GM12878 (cell line): ENCODE measurements around the gene OR5T3. TPM values are rescaled to one million over a fixed set of nuclear protein-coding genes. Genes with fewer than 3 reads are reported as not detected.

Experiments used
- ATAC-seq: fragments of 200-7000 bp; cut with Tn5 transposase; 3 replicates; pipeline ENCODE4 v1.9.1; 2020; ENCODE audit warnings: mild to moderate bottlenecking, moderate library complexity
- BruUV-seq: library from RNA; stranded (reverse); fragments of 400-500 nt; replicated peaks from 2 replicates; lab custom pipeline; 2021; lab: Mats Ljungman, UMichigan
- CTCF ChIA-PET: fragments of 300-600 bp; sonication (Branson Sonifier 250); formaldehyde crosslinking; extraction: SDS; loops from one replicate; lab custom pipeline; 2021; ENCODE audit warnings: inconsistent platforms; lab: Yijun Ruan, JAX
- POLR2A ChIA-PET: fragments of 350-600 bp; formaldehyde crosslinking; extraction: SDS; loops from one replicate; lab custom pipeline; 2021; ENCODE audit warnings: inconsistent platforms; lab: Charles Lee
- RAD21 ChIA-PET: fragments of 300-600 bp; sonication (Branson Sonifier 250); formaldehyde crosslinking; loops from one replicate; lab custom pipeline; 2023; ENCODE audit warnings: antibody characterized with exemption; ENCODE audit not compliant: unreplicated experiment; lab: Charles Lee
- SMC1A ChIA-PET: fragments of 300-600 bp; sonication (Branson Sonifier 250); formaldehyde crosslinking; loops from one replicate; lab custom pipeline; 2023; ENCODE audit not compliant: unreplicated experiment, uncharacterized antibody; lab: Charles Lee
- DNase-seq: peaks from one replicate; pipeline ENCODE4 v3.0.0-alpha.2; 2011; ENCODE audit warnings: low read depth, low spot score
- FAIRE-seq: peaks from 3 replicates; lab custom pipeline; 2011; peaks lifted over from hg19 to GRCh38; lab: Jason Lieb, UNC
- H2AFZ ChIP-seq: 2 replicates; pipeline ENCODE4 v1.6.0; 2011; ENCODE audit warnings: low read depth, low read length, control low read depth; ENCODE audit not compliant: control insufficient read depth
- H3K27ac ChIP-seq: 2 replicates; pipeline ENCODE4 v1.5.1; 2011; ENCODE audit warnings: control low read depth; ENCODE audit not compliant: control insufficient read depth, insufficient read depth
- H3K27me3 ChIP-seq, 2 experiments: replicated peaks in 1 of 2; 2 replicates each; pipeline versions ENCODE4 v1.6.0 to v1.6.1; 2011; ENCODE audit warnings: low read length in 1 of 2; ENCODE audit not compliant: control insufficient read depth in 2 of 2, insufficient read depth in 2 of 2
- H3K36me3 ChIP-seq, 2 experiments: 2 replicates each; pipeline ENCODE4 v1.5.1; 2011; ENCODE audit warnings: low read length in 1 of 2; ENCODE audit not compliant: control insufficient read depth in 2 of 2, insufficient read depth in 2 of 2
- H3K4me1 ChIP-seq: 2 replicates; pipeline ENCODE4 v1.6.1; 2011; ENCODE audit warnings: mild to moderate bottlenecking, low read length, moderate library complexity, mixed read lengths; ENCODE audit not compliant: control insufficient read depth, insufficient read depth
- H3K4me2 ChIP-seq: 2 replicates; pipeline ENCODE4 v1.6.0; 2011; ENCODE audit warnings: control low read depth; ENCODE audit not compliant: control insufficient read depth, insufficient read depth
- H3K4me3 ChIP-seq: fragments of 200-600 bp; sonication (generic); 2 replicates; pipeline ENCODE4 v1.5.1; 2016
- H3K79me2 ChIP-seq: 2 replicates; pipeline ENCODE4 v1.6.0; 2011; ENCODE audit warnings: low read length; ENCODE audit not compliant: control insufficient read depth, insufficient read depth
- H3K9ac ChIP-seq: 2 replicates; pipeline ENCODE4 v1.8.0; 2011; ENCODE audit warnings: low read length, control low read depth, mixed read lengths; ENCODE audit not compliant: control insufficient read depth, insufficient read depth
- H3K9me3 ChIP-seq: replicated peaks from 3 replicates; pipeline ENCODE4 v1.5.1; 2011; ENCODE audit warnings: mild to moderate bottlenecking, low read length; ENCODE audit not compliant: control insufficient read depth, insufficient read depth
- H4K20me1 ChIP-seq: 2 replicates; pipeline ENCODE4 v1.6.0; 2011; ENCODE audit not compliant: control insufficient read depth, insufficient read depth
- ATF7 ChIP-seq: fragments of 450-650 bp; IDR thresholded peaks from 2 replicates; pipeline ENCODE4 v1.6.1; 2016; ENCODE audit warnings: low read depth, mild to moderate bottlenecking
- FOS ChIP-seq: IDR thresholded peaks from 3 replicates; pipeline ENCODE4 v1.6.1; 2011; ENCODE audit warnings: borderline replicate concordance; ENCODE audit not compliant: insufficient read length; ENCODE audit errors: extremely low read depth
- FOXK2 ChIP-seq: fragments of 450-650 bp; IDR thresholded peaks from 2 replicates; pipeline ENCODE4 v1.6.1; 2017; ENCODE audit warnings: mild to moderate bottlenecking, moderate library complexity
- KAT2A ChIP-seq: conservative IDR thresholded peaks from 2 replicates; pipeline ENCODE4 v1.6.1; 2011; ENCODE audit warnings: low read depth, low read length; ENCODE audit not compliant: control insufficient read depth
- LARP7 ChIP-seq: fragments of 450-650 bp; IDR thresholded peaks from 2 replicates; pipeline ENCODE4 v1.6.1; 2017; ENCODE audit warnings: mild to moderate bottlenecking
- NFIC ChIP-seq: IDR thresholded peaks from 2 replicates; pipeline ENCODE4 v1.6.1; 2012; ENCODE audit warnings: low read depth, mild to moderate bottlenecking, inconsistent platforms, low read length, moderate library complexity
- NR2C1 ChIP-seq: fragments of 450-650 bp; IDR thresholded peaks from 2 replicates; pipeline ENCODE4 v1.6.1; 2017; ENCODE audit warnings: antibody characterized with exemption, mild to moderate bottlenecking, moderate library complexity
- NR2C2 ChIP-seq: IDR thresholded peaks from 2 replicates; pipeline ENCODE4 v1.6.1; 2011; ENCODE audit warnings: borderline replicate concordance, low read depth; ENCODE audit not compliant: control insufficient read depth, insufficient read length
- STAT3 ChIP-seq: IDR thresholded peaks from 2 replicates; pipeline ENCODE4 v1.6.1; 2011; ENCODE audit warnings: low read depth, low read length, improper control_type of control experiment
- TCF12 ChIP-seq: IDR thresholded peaks from 2 replicates; pipeline ENCODE4 v1.6.1; 2011; ENCODE audit warnings: low read depth, mild to moderate bottlenecking, low read length
- ZBED1 ChIP-seq: IDR thresholded peaks from 2 replicates; pipeline ENCODE4 v1.6.1; 2016; ENCODE audit warnings: borderline replicate concordance
- WGBS: methylation state at CpG from one replicate; pipeline ENCODE4 v1.1.6; 2016; ENCODE audit warnings: low lambda C conversion rate; ENCODE audit not compliant: insufficient replicate concordance, insufficient coverage; ENCODE audit errors: missing lambda C conversion rate; 5-methylcytosine and 5-hydroxymethylcytosine counted together
- in situ Hi-C: fragments of 300-500 bp; cut with MboI; formaldehyde crosslinking; loops from 9 replicates; pipeline ENCODE4 v1.14.3; 2018; ENCODE audit warnings: mixed read lengths
- intact Hi-C: fragments of 100-400 bp; cut with micrococcal nuclease; formaldehyde crosslinking; loops from one replicate; pipeline ENCODE4 v1.14.2; 2022; ENCODE audit not compliant: unreplicated experiment
- polyA plus RNA-seq, 11 experiments: library from polyadenylated mRNA; depleted of rRNA in 4 of 11; unstranded in 6 of 11; stranded (reverse) in 5 of 11; fragments of >200 nt; fragmentation: Nextera tagmentation in 4 of 11; fragmentation: Illumina TruSeq in 1 of 11; extraction: Ambion mirVana in 4 of 11; extraction: Trizol in 1 of 11; gene quantifications; 1 replicate in 1 of 11; 2 replicates in 10 of 11; pipeline versions ENCODE4 v1.2.1 to v1.2.3, GENCODE V29; 2011 to 2016; ENCODE audit warnings: inconsistent platforms in 2 of 11, missing spikeins in 2 of 11, low read depth in 1 of 11
- total RNA-seq, 4 experiments: library from RNA; depleted of rRNA in 3 of 4; stranded (reverse); fragments of >200 nt in 3 of 4; fragmentation: Illumina TruSeq in 1 of 4; extraction: Trizol in 1 of 4; gene quantifications; 2 replicates each; pipeline versions ENCODE4 v1.2.1 to v1.2.3, GENCODE V29; 2013 to 2021
- TF ChIP-seq, protein P1 (sequence below): fragments of 450-650 bp; IDR thresholded peaks from 2 replicates; pipeline ENCODE4 v1.6.1; 2018; ENCODE audit warnings: borderline replicate concordance, mild to moderate bottlenecking; ENCODE audit not compliant: partially characterized antibody
- TF ChIP-seq, protein P2 (sequence below): IDR thresholded peaks from 2 replicates; pipeline ENCODE4 v1.6.1; 2012; ENCODE audit warnings: mild to moderate bottlenecking, low read depth, low read length
- TF ChIP-seq, protein P3 (sequence below): fragments of 450-650 bp; IDR thresholded peaks from 2 replicates; pipeline ENCODE4 v1.6.1; 2016; ENCODE audit warnings: mild to moderate bottlenecking
- TF ChIP-seq, protein P4 (sequence below): fragments of 150-350 bp; IDR thresholded peaks from 2 replicates; pipeline ENCODE4 v1.6.1; 2014; ENCODE audit warnings: mild to moderate bottlenecking, low read depth, low read length

OR5T3 gene
- total and polyA plus RNA-seq, 10 of the 15 experiments (the other 5 are each of a cell fraction or from before 2014, with no cell fraction given), result not detected

DNA sequence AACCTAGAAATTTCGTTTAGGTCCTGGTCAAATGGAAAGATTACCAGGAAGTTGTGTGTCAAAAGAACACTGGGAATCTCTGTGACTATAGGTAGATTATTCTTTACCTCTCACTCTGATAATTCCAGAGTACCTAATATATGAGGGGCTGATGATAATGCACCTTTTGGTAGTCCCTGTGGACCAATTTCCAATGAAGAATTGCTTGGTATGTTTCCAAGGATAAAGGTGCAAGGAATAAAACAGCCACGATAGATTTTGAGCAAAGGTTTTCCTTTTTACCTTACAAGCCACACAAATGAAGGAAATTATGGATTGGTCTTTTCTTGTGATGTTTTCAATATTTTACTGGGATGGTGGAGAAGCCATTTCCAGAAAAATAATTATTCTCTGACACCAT lies 40.1 kb downstream of the OR5T3 start, which contains the start of gene OR8H1:
Gene OR8H1 (minus strand): TSS at position 101 of the 400 bp plus-strand sequence. CDS start 1,192 bp downstream, outside the sequence.
- Histone ChIP-seq H3K9me3 (no peaks in the 10 kb centered on the region), H3K4me3 (no peak within 1 kb of the TSS), H3K79me2 (no peaks in the 10 kb centered on the region), H3K4me1 (no peaks in the 10 kb centered on the region), H3K36me3 (no peaks in the 10 kb centered on the region), H3K4me2 (no peak within 1 kb of the TSS), H4K20me1 (no peaks in the 10 kb centered on the region)
- BruUV-seq, result no TSS peak
- intact Hi-C loops, result no loop called here
- 13% methylated on average over 2 of the region's 2 CpGs for WGBS
- SMC1A ChIA-PET, result no interaction called here
- TF ChIP-seq, protein P1, sequence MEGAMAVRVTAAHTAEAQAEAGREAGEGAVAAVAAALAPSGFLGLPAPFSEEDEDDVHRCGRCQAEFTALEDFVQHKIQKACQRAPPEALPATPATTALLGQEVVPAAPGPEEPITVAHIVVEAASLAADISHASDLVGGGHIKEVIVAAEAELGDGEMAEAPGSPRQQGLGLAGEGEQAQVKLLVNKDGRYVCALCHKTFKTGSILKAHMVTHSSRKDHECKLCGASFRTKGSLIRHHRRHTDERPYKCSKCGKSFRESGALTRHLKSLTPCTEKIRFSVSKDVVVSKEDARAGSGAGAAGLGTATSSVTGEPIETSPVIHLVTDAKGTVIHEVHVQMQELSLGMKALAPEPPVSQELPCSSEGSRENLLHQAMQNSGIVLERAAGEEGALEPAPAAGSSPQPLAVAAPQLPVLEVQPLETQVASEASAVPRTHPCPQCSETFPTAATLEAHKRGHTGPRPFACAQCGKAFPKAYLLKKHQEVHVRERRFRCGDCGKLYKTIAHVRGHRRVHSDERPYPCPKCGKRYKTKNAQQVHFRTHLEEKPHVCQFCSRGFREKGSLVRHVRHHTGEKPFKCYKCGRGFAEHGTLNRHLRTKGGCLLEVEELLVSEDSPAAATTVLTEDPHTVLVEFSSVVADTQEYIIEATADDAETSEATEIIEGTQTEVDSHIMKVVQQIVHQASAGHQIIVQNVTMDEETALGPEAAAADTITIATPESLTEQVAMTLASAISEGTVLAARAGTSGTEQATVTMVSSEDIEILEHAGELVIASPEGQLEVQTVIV, result no peak
- TF ChIP-seq FOXK2, result no peak
- TF ChIP-seq LARP7, result no peak
- no peak for TF ChIP-seq STAT3
- TF ChIP-seq NR2C2, result no peak
- TF ChIP-seq NR2C1, result no peak
- TF ChIP-seq, protein P2, sequence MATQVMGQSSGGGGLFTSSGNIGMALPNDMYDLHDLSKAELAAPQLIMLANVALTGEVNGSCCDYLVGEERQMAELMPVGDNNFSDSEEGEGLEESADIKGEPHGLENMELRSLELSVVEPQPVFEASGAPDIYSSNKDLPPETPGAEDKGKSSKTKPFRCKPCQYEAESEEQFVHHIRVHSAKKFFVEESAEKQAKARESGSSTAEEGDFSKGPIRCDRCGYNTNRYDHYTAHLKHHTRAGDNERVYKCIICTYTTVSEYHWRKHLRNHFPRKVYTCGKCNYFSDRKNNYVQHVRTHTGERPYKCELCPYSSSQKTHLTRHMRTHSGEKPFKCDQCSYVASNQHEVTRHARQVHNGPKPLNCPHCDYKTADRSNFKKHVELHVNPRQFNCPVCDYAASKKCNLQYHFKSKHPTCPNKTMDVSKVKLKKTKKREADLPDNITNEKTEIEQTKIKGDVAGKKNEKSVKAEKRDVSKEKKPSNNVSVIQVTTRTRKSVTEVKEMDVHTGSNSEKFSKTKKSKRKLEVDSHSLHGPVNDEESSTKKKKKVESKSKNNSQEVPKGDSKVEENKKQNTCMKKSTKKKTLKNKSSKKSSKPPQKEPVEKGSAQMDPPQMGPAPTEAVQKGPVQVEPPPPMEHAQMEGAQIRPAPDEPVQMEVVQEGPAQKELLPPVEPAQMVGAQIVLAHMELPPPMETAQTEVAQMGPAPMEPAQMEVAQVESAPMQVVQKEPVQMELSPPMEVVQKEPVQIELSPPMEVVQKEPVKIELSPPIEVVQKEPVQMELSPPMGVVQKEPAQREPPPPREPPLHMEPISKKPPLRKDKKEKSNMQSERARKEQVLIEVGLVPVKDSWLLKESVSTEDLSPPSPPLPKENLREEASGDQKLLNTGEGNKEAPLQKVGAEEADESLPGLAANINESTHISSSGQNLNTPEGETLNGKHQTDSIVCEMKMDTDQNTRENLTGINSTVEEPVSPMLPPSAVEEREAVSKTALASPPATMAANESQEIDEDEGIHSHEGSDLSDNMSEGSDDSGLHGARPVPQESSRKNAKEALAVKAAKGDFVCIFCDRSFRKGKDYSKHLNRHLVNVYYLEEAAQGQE, result no peak
- TF ChIP-seq NFIC, result no peak
- TF ChIP-seq ZBED1, result no peak
- TF ChIP-seq, protein P3, sequence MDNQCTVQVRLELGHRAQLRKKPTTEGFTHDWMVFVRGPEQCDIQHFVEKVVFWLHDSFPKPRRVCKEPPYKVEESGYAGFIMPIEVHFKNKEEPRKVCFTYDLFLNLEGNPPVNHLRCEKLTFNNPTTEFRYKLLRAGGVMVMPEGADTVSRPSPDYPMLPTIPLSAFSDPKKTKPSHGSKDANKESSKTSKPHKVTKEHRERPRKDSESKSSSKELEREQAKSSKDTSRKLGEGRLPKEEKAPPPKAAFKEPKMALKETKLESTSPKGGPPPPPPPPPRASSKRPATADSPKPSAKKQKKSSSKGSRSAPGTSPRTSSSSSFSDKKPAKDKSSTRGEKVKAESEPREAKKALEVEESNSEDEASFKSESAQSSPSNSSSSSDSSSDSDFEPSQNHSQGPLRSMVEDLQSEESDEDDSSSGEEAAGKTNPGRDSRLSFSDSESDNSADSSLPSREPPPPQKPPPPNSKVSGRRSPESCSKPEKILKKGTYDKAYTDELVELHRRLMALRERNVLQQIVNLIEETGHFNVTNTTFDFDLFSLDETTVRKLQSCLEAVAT, result no peak
- no peak for TF ChIP-seq TCF12
- TF ChIP-seq, protein P4, sequence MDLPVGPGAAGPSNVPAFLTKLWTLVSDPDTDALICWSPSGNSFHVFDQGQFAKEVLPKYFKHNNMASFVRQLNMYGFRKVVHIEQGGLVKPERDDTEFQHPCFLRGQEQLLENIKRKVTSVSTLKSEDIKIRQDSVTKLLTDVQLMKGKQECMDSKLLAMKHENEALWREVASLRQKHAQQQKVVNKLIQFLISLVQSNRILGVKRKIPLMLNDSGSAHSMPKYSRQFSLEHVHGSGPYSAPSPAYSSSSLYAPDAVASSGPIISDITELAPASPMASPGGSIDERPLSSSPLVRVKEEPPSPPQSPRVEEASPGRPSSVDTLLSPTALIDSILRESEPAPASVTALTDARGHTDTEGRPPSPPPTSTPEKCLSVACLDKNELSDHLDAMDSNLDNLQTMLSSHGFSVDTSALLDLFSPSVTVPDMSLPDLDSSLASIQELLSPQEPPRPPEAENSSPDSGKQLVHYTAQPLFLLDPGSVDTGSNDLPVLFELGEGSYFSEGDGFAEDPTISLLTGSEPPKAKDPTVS, result no peak
- no peak for TF ChIP-seq ATF7
- TF ChIP-seq KAT2A, result no peak
- TF ChIP-seq FOS, result no peak
- TF ChIP-seq, all 136 proteins: peak for 0
- ATAC-seq (no peak), DNase-seq (no peak), FAIRE-seq (no peak)
- POLR2A ChIA-PET, result no interaction called here
- Histone ChIP-seq H2AFZ (no peak within 1 kb of the TSS), H3K27ac (no peak within 1 kb of the TSS), H3K27me3 (no peaks in the 10 kb centered on the region), H3K9ac (no peak within 1 kb of the TSS)
- in situ Hi-C loops, result no loop called here
- CTCF ChIA-PET, result no interaction called here
- RAD21 ChIA-PET, result no interaction called here
